Ishikawa (cell line): ENCODE data around the gene SEC61A1.

Experiments used
- CEBPB ChIP-seq: IDR thresholded peaks from 2 replicates; pipeline ENCODE4 v1.6.1; 2012
- CREB1 ChIP-seq: IDR thresholded peaks from 2 replicates; pipeline ENCODE4 v1.6.1; 2012; ENCODE audit warnings: low read depth
- EGR1 ChIP-seq: IDR thresholded peaks from 2 replicates; pipeline ENCODE4 v1.6.1; 2012
- EP300 ChIP-seq: IDR thresholded peaks from 2 replicates; pipeline ENCODE4 v1.6.1; 2012; ENCODE audit warnings: borderline replicate concordance
- FOXM1 ChIP-seq: IDR thresholded peaks from 2 replicates; pipeline ENCODE4 v1.6.1; 2012; ENCODE audit warnings: low read depth, borderline replicate concordance
- MAX ChIP-seq: IDR thresholded peaks from 2 replicates; pipeline ENCODE4 v1.6.1; 2012
- NFIC ChIP-seq: IDR thresholded peaks from 2 replicates; pipeline ENCODE4 v1.6.1; 2012
- RAD21 ChIP-seq: IDR thresholded peaks from 2 replicates; pipeline ENCODE4 v1.6.1; 2012; ENCODE audit warnings: low read depth
- REST ChIP-seq: IDR thresholded peaks from 2 replicates; pipeline ENCODE4 v1.6.1; 2012; ENCODE audit warnings: low read depth, mild to moderate bottlenecking
- TAF1 ChIP-seq: IDR thresholded peaks from 2 replicates; pipeline ENCODE4 v1.6.1; 2012; ENCODE audit warnings: low read depth, mild to moderate bottlenecking
- TCF12 ChIP-seq: IDR thresholded peaks from 2 replicates; pipeline ENCODE4 v1.6.1; 2012; ENCODE audit warnings: low read depth
- TEAD4 ChIP-seq: IDR thresholded peaks from 2 replicates; pipeline ENCODE4 v1.6.1; 2012
- USF1 ChIP-seq: IDR thresholded peaks from 2 replicates; pipeline ENCODE4 v1.6.1; 2012
- YY1 ChIP-seq: IDR thresholded peaks from 2 replicates; pipeline ENCODE4 v1.6.1; 2012; ENCODE audit warnings: low read depth
- ZBTB7A ChIP-seq: IDR thresholded peaks from 2 replicates; pipeline ENCODE4 v1.6.1; 2012; ENCODE audit warnings: low read depth

Gene SEC61A1

DNA sequence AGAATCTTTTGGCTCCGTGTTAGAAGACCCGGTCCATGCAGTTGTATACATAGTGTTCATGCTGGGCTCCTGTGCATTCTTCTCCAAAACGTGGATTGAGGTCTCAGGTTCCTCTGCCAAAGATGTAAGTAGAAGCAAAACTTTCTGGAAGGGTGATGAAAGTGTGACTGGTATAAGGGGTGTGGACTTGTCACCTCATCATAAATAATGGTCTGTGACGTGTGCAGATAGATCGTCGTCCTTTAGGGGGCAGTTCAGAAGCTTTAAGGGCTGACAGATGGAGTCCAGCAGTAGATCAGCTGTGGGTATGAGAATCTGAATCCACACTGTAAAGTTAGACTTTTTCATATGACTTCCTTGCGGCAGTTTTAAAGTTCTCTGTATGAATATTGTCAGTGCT, 15.3 kb downstream of the SEC61A1 start:
- TF ChIP-seq CEBPB (no peak), MAX (no peak), NFIC (no peak), EP300 (no peak), TCF12 (no peak), CREB1 (no peak), ZBTB7A (no peak), RAD21 (no peak), YY1 (no peak), EGR1 (no peak), USF1 (no peak), TEAD4 (no peak)

DNA sequence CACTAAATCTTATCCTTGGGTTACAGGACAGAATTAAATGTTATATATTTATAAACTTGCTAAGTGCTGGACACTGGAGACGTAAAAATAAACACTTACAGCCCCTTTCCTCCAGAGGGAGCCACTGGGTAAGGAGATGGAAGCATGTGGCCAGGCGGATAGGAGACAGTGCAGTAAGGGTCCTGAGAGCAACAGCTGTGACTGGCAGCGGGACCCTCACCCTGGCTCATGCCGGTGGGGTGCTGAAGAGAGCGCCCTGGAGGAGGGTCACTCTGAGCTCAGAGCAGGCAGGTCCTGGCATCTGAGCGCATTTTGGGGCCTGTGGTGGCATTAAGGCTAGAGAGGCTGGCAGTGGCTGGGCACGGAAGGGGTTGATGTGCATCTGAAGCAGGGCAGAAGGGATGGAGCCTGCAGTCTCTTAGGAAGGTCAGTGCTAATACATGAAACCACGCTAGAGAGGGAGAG, 16.0 kb downstream of the SEC61A1 start:
- no peak for TF ChIP-seq TCF12
- TF ChIP-seq RAD21 = peak; percentile 27; the same call in 1 of the 2 replicates
- TF ChIP-seq MAX = no peak
- no peak for TF ChIP-seq CEBPB
- TF ChIP-seq ZBTB7A = no peak

- TF ChIP-seq FOXM1 = no peak
Observed at GRCh38 chr3:128069271-128069670, 17.0 kb downstream of the SEC61A1 start.

GRCh38 chr3:128070898-128071591, 18.8 kb downstream of the SEC61A1 start:
- no peak for TF ChIP-seq TCF12
- TF ChIP-seq EGR1 = no peak

- TF ChIP-seq CREB1 = no peak
- no peak for TF ChIP-seq EGR1
Observed at GRCh38 chr3:128071771-128072453, 19.7 kb downstream of the SEC61A1 start.

DNA sequence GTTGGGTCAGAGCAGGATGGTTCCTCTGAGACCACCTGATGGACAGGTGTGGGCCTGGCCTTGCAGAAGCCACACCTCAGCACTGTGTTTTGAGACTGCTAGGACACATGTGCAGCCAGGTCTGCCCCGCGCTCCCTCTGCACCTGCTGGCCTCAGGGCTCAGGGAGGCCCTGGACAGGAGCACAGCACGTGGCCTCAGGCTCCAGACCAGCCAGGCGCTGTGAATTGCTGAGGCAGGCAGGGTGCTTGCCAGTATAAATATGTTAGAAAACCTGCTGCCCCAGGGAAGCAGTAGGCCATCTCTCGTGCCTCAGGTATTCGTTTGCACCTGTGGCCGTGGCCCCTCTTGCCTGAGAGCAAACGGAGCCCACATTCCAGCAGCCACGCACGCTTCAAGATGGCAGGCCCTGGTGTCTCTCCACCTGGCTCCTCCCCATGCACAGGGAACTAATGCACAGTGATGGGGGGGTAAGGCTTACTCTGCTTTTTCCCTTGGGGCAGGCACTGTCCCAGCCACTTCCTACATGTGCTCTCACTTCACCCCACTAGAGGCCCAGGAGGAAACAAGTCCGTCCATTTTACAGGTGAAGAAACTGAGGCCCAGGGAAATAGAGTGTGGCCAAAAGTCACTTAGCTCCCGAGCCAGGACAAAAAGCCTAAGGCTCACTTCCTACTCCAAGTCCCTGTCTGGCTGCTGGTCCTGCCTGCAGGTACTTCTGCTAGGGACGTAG, 20.4 kb downstream of the SEC61A1 start:
- TF ChIP-seq EGR1 (no peak), EP300 (no peak), ZBTB7A (no peak), REST (no peak), MAX (no peak)

DNA sequence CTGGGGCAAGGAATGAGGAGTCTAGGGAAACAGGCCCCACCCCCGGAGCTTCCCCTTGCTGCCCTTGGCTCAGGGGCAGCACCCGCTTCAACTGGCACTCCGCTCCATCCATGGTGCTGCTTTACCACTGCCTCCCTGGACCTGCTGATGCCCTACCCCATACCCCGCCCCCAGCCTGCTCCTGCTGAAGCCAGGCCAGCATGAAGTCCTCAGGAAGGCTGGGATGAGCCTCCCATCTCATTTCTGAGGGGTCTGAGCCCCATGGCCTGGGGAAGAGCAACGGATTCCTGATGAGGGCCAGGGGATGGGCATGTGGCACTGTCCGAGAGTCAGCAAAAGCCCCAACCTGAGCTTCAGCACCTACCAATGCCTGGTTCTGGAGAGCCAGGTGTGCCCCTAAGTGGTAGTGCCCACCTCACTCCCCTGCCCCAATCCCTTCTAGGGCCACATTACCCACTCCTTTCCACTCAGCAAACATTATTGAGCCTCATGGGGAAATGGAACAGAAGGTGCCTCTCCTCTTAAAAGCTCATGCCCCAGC, 21.0 kb downstream of the SEC61A1 start:
- TF ChIP-seq REST (no peak), TEAD4 (no peak), TCF12 (no peak), YY1 (no peak), EP300 (no peak), MAX (no peak), CREB1 (no peak), ZBTB7A (no peak), CEBPB (no peak), NFIC (no peak), USF1 (no peak), EGR1 (no peak), RAD21 (no peak), FOXM1 (no peak), TAF1 (no peak)
